GM21786 (cell line): ENCODE data around the gene LPAR6.

ENCODE experiments used
- ATAC-seq: cut with Tn5 transposase; IDR thresholded peaks from one replicate; pipeline ENCODE4 v1.9.1; 2021; ENCODE audit not compliant: unreplicated experiment

Gene LPAR6

GRCh38 chr13:48377857-48378256, 35.1 kb downstream of the LPAR6 start:
- ATAC-seq: no peak

DNA sequence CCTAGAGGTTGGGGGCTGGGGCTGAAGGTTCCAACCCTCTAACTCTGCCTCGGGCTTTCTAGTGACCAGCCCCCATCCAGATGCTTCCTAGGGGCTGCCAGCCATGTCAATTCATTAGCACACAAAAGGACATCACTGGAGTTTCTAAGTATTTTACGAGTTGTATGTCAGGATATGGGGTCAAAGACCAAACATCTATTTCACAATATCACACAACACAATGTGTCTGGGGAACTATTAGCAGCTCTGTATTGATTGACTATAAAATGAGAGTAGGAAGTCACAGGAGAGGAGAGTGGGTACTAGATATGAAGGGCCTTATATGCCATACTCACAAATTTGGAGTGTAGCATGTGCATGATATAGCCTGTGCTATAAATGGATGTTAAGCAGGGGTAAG, 42.1 kb downstream of the LPAR6 start:
- ATAC-seq: no peak

DNA sequence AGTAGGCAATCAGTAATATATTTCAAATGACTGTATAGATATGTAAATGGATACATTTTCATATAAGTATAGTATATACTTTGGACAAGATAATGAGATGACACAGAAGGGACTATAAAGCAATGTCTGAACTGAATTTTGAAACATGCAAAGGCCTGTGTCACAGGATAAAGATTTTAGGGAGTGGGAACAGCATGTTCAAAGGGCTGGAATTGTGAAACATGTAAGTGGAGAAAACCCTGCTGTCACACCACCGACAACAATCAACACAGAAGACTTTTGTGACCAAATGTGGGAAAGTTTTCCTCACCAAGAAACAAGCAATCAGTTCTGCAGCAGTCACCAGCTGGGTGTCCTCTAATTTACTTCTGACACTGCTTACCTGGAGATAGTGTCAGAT, 42.9 kb downstream of the LPAR6 start:
- ATAC-seq: no peak
